ENCODE results near the gene NFYB. TPM values are rescaled to one million over a fixed set of nuclear protein-coding genes. Genes with fewer than 3 reads are reported as not detected.
"Not testable (repeated sequence)": the region's sequence is repeated elsewhere in the genome, so short reads cannot be mapped to it uniquely, and the experiment has no call there.

NFYB gene
- total RNA-seq, 1 experiment from 2014 or later, result 22.1 TPM

- no peak for DNase-seq (ENCODE audit: low read depth, low spot score)
- in situ Hi-C loops (cut with HindIII; ENCODE audit: low pct_unique_long_range_greater_than_20kb, low sequenced_read_pairs), result no loop called here
Observed at GRCh38 chr12:104133866-104134265, 4.1 kb downstream of the NFYB start.

GRCh38 chr12:104133321-104133720 lies 4.7 kb downstream of the NFYB start:
- in situ Hi-C loops (cut with HindIII; ENCODE audit: low pct_unique_long_range_greater_than_20kb, low sequenced_read_pairs), result no loop called here
- DNase-seq (ENCODE audit: low read depth, low spot score), result no peak

- in situ Hi-C loops (cut with HindIII; ENCODE audit: low pct_unique_long_range_greater_than_20kb, low sequenced_read_pairs), result no loop called here
- no peak for DNase-seq (ENCODE audit: low read depth, low spot score)
Observed at GRCh38 chr12:104132351-104132956, 5.6 kb downstream of the NFYB start.

GRCh38 chr12:104131609-104132008 lies 6.4 kb downstream of the NFYB start:
- in situ Hi-C loops (cut with HindIII; ENCODE audit: low pct_unique_long_range_greater_than_20kb, low sequenced_read_pairs), result no loop called here
- no peak for DNase-seq (ENCODE audit: low read depth, low spot score)

- in situ Hi-C loops (cut with HindIII; ENCODE audit: low pct_unique_long_range_greater_than_20kb, low sequenced_read_pairs), result no loop called here
- DNase-seq (ENCODE audit: low read depth, low spot score), result no peak
Observed at GRCh38 chr12:104130760-104131159, 7.2 kb downstream of the NFYB start.

GRCh38 chr12:104126548-104126947 lies 11.5 kb downstream of the NFYB start:
- in situ Hi-C loops (cut with HindIII; ENCODE audit: low pct_unique_long_range_greater_than_20kb, low sequenced_read_pairs), result no loop called here
- no peak for DNase-seq (ENCODE audit: low read depth, low spot score)

- in situ Hi-C loops (cut with HindIII; ENCODE audit: low pct_unique_long_range_greater_than_20kb, low sequenced_read_pairs), result no loop called here
- DNase-seq (ENCODE audit: low read depth, low spot score), result no peak
Observed at GRCh38 chr12:104122298-104122697, 15.7 kb downstream of the NFYB start.

- DNase-seq (ENCODE audit: low read depth, low spot score), result peak; percentile 21
- in situ Hi-C loops (cut with HindIII; ENCODE audit: low pct_unique_long_range_greater_than_20kb, low sequenced_read_pairs), result no loop called here
Observed at GRCh38 chr12:104121001-104121400, 17.0 kb downstream of the NFYB start.

- no peak for DNase-seq (ENCODE audit: low read depth, low spot score)
- in situ Hi-C loops (cut with HindIII; ENCODE audit: low pct_unique_long_range_greater_than_20kb, low sequenced_read_pairs), result no loop called here
Observed at GRCh38 chr12:104115587-104115975, 22.4 kb downstream of the NFYB start.

GRCh38 chr12:104114834-104115586 lies 23.0 kb downstream of the NFYB start:
- not testable (repeated sequence) for DNase-seq (ENCODE audit: low read depth, low spot score)

GRCh38 chr12:104109446-104110271 lies 28.4 kb downstream of the NFYB start:
- in situ Hi-C loops (cut with HindIII; ENCODE audit: low pct_unique_long_range_greater_than_20kb, low sequenced_read_pairs), result no loop called here
- DNase-seq (ENCODE audit: low read depth, low spot score), result no peak

More at GRCh38 chr12:104114834-104115586, 23.0 kb downstream of the NFYB start:
- in situ Hi-C loops (cut with HindIII; ENCODE audit: low pct_unique_long_range_greater_than_20kb, low sequenced_read_pairs), result not testable (repeated sequence)

- DNase-seq (ENCODE audit: low read depth, low spot score), result peak; percentile 87
- in situ Hi-C loops (cut with HindIII; ENCODE audit: low pct_unique_long_range_greater_than_20kb, low sequenced_read_pairs), result no loop called here
Observed at GRCh38 chr12:104108755-104109445, 29.1 kb downstream of the NFYB start.

GRCh38 chr12:104106965-104107364 lies 31.0 kb downstream of the NFYB start:
- in situ Hi-C loops (cut with HindIII; ENCODE audit: low pct_unique_long_range_greater_than_20kb, low sequenced_read_pairs), result no loop called here
- no peak for DNase-seq (ENCODE audit: low read depth, low spot score)

GRCh38 chr12:104105461-104105860 lies 32.5 kb downstream of the NFYB start:
- in situ Hi-C loops (cut with HindIII; ENCODE audit: low pct_unique_long_range_greater_than_20kb, low sequenced_read_pairs), result no loop called here
- no peak for DNase-seq (ENCODE audit: low read depth, low spot score)

GRCh38 chr12:104097954-104098353 lies 40.1 kb downstream of the NFYB start:
- in situ Hi-C loops (cut with HindIII; ENCODE audit: low pct_unique_long_range_greater_than_20kb, low sequenced_read_pairs), result no loop called here
- no peak for DNase-seq (ENCODE audit: low read depth, low spot score)

GRCh38 chr12:104095289-104095688 lies 42.7 kb downstream of the NFYB start:
- in situ Hi-C loops (cut with HindIII; ENCODE audit: low pct_unique_long_range_greater_than_20kb, low sequenced_read_pairs), result no loop called here
- no peak for DNase-seq (ENCODE audit: low read depth, low spot score)

GRCh38 chr12:104094284-104094683 lies 43.7 kb downstream of the NFYB start:
- in situ Hi-C loops (cut with HindIII; ENCODE audit: low pct_unique_long_range_greater_than_20kb, low sequenced_read_pairs), result no loop called here
- DNase-seq (ENCODE audit: low read depth, low spot score), result no peak

- DNase-seq (ENCODE audit: low read depth, low spot score), result no peak
Observed at GRCh38 chr12:104091136-104091535, 46.9 kb downstream of the NFYB start.

More at GRCh38 chr12:104091136-104091535, 46.9 kb downstream of the NFYB start:
- in situ Hi-C loops (cut with HindIII; ENCODE audit: low pct_unique_long_range_greater_than_20kb, low sequenced_read_pairs), result no loop called here
